HepG2 (cell line): ENCODE results near the gene ELF2. TPM values are rescaled to one million over a fixed set of nuclear protein-coding genes. Genes with fewer than 3 reads are reported as not detected.

Experiments used
- ATAC-seq: fragments of 200-7000 bp; cut with Tn5 transposase; 3 replicates; pipeline ENCODE4 v1.9.1; 2020; ENCODE audit warnings: mild to moderate bottlenecking, moderate library complexity
- BruUV-seq: library from RNA; stranded (reverse); fragments of 400-500 nt; replicated peaks from 2 replicates; lab custom pipeline; 2021; lab: Mats Ljungman, UMichigan
- CTCF ChIA-PET: fragments of 300-600 bp; formaldehyde crosslinking; extraction: SDS; loops from one replicate; lab custom pipeline; 2021; ENCODE audit warnings: low total read pairs, inconsistent platforms, low intra/inter-chr PET ratio; lab: Yijun Ruan, JAX
- POLR2A ChIA-PET: fragments of 350-600 bp; sonication (Branson Sonifier 250); formaldehyde crosslinking; loops from one replicate; lab custom pipeline; 2020; ENCODE audit warnings: antibody characterized with exemption, inconsistent platforms; lab: Yijun Ruan, JAX
- DNase-seq: peaks from one replicate; pipeline ENCODE4 v3.0.0-alpha.2; 2015; ENCODE audit warnings: low spot score
- FAIRE-seq: peaks from 3 replicates; lab custom pipeline; 2011; peaks lifted over from hg19 to GRCh38; lab: Jason Lieb, UNC
- H2AFZ ChIP-seq: one replicate; pipeline ENCODE4 v1.6.1; 2011; ENCODE audit warnings: low read length, inconsistent platforms
- H3K27ac ChIP-seq: fragments of 300-600 bp; 3 replicates; pipeline ENCODE4 v1.8.0; 2011; ENCODE audit warnings: mixed run types, mild to moderate bottlenecking, mixed read lengths, low read length, inconsistent platforms; ENCODE audit not compliant: insufficient read depth; ENCODE audit errors: extremely low read length
- H3K27me3 ChIP-seq, 2 experiments: fragments of 200-600 bp in 1 of 2; 2 replicates in 1 of 2; 3 replicates in 1 of 2; pipeline versions ENCODE4 v1.6.0 to v1.8.0; 2011; ENCODE audit warnings: low read length in 2 of 2, mild to moderate bottlenecking in 2 of 2, moderate library complexity in 2 of 2, inconsistent platforms in 1 of 2; ENCODE audit not compliant: insufficient read depth in 2 of 2, control insufficient read depth in 1 of 2
- H3K36me3 ChIP-seq, 2 experiments: fragments of 200-600 bp in 1 of 2; replicated peaks in 1 of 2; 2 replicates in 1 of 2; 3 replicates in 1 of 2; pipeline versions ENCODE4 v1.5.1 to v1.8.0; 2011; ENCODE audit warnings: low read length in 2 of 2, inconsistent platforms in 1 of 2; ENCODE audit not compliant: insufficient read depth in 2 of 2, control insufficient read depth in 1 of 2
- H3K4me1 ChIP-seq: 2 replicates; pipeline ENCODE4 v1.5.1; 2012; ENCODE audit warnings: low read length, inconsistent platforms; ENCODE audit not compliant: insufficient read depth
- H3K4me2 ChIP-seq: 2 replicates; pipeline ENCODE4 v1.6.0; 2011; ENCODE audit warnings: low read depth, low read length, inconsistent platforms
- H3K4me3 ChIP-seq, 3 experiments: fragments of 200-600 bp in 1 of 3; sonication (generic), shearing (Covaris generic) in 1 of 3; replicated peaks in 1 of 3; 2 replicates each; pipeline ENCODE4 v1.5.1; 2011 to 2016; ENCODE audit warnings: low read length in 3 of 3, inconsistent platforms in 2 of 3, low read depth in 2 of 3, mild to moderate bottlenecking in 2 of 3, control low read depth in 1 of 3, mixed read lengths in 1 of 3; ENCODE audit not compliant: insufficient read depth in 1 of 3
- H3K79me2 ChIP-seq: one replicate; pipeline ENCODE4 v1.6.1; 2011; ENCODE audit warnings: low read length, inconsistent platforms; ENCODE audit not compliant: insufficient read depth
- H3K9ac ChIP-seq: 2 replicates; pipeline ENCODE4 v1.6.0; 2011; ENCODE audit warnings: mild to moderate bottlenecking, low read depth, low read length, inconsistent platforms; ENCODE audit not compliant: insufficient read depth
- H3K9me3 ChIP-seq: 2 replicates; pipeline ENCODE4 v1.5.1; 2012; ENCODE audit warnings: mild to moderate bottlenecking, low read length
- H4K20me1 ChIP-seq: 2 replicates; pipeline ENCODE4 v1.6.0; 2011; ENCODE audit warnings: inconsistent platforms, mild to moderate bottlenecking, low read length, moderate library complexity; ENCODE audit not compliant: insufficient read depth
- BORCS8-MEF2B ChIP-seq: sonication (generic); formaldehyde crosslinking; IDR thresholded peaks from 2 replicates; pipeline ENCODE4 v1.8.0; 2022; ENCODE audit warnings: mild to moderate bottlenecking, missing genetic modification reagents
- CBX1 ChIP-seq: IDR thresholded peaks from one replicate; pipeline ENCODE4 v1.6.1; 2016; ENCODE audit warnings: antibody characterized with exemption, low read depth
- CENPT ChIP-seq: sonication (generic); formaldehyde crosslinking; IDR thresholded peaks from 2 replicates; pipeline ENCODE4 v1.8.0; 2022; ENCODE audit warnings: low read depth, mild to moderate bottlenecking, moderate library complexity, missing genetic modification reagents
- DNMT3B ChIP-seq: conservative IDR thresholded peaks from 2 replicates; pipeline ENCODE4 v1.6.1; 2016; ENCODE audit warnings: missing biosample characterization, control low read depth
- ETV6 ChIP-seq: sonication (generic); formaldehyde crosslinking; conservative IDR thresholded peaks from 2 replicates; pipeline ENCODE4 v1.4.0; 2020; ENCODE audit warnings: missing genetic modification reagents
- GPN1 ChIP-seq: sonication (generic); formaldehyde crosslinking; IDR thresholded peaks from 2 replicates; pipeline ENCODE4 v1.5.1; 2020; ENCODE audit warnings: missing genetic modification reagents, borderline replicate concordance
- JARID2 ChIP-seq: sonication (generic); formaldehyde crosslinking; IDR thresholded peaks from 2 replicates; pipeline ENCODE4 v1.8.1; 2023; ENCODE audit warnings: missing genetic modification reagents, inconsistent platforms; ENCODE audit not compliant: insufficient replicate concordance
- KDM3A ChIP-seq: IDR thresholded peaks from 2 replicates; pipeline ENCODE4 v1.6.1; 2018; ENCODE audit warnings: low read depth, missing compliant biosample characterization
- NFIC ChIP-seq: IDR thresholded peaks from 2 replicates; pipeline ENCODE4 v1.6.1; 2012; ENCODE audit warnings: mild to moderate bottlenecking, low read length, inconsistent platforms
- NR1H2 ChIP-seq: sonication (generic); formaldehyde crosslinking; IDR thresholded peaks from 2 replicates; pipeline ENCODE4 v1.8.1; 2022; ENCODE audit warnings: low read depth, missing genetic modification reagents, borderline replicate concordance
- POLR2G ChIP-seq: fragments of 200-400 bp; formaldehyde crosslinking; IDR thresholded peaks from 2 replicates; pipeline ENCODE4 v1.6.1; 2018; ENCODE audit warnings: mild to moderate bottlenecking, low read depth, low read length, moderate library complexity
- ZNF367 ChIP-seq: sonication (generic); formaldehyde crosslinking; IDR thresholded peaks from 2 replicates; pipeline ENCODE4 v1.4.0; 2020; ENCODE audit warnings: missing genetic modification reagents, borderline replicate concordance
- ZNF616 ChIP-seq: sonication (generic); formaldehyde crosslinking; IDR thresholded peaks from 2 replicates; pipeline ENCODE4 v1.5.0; 2020; ENCODE audit warnings: low read depth, mild to moderate bottlenecking, missing genetic modification reagents
- WGBS: methylation state at CpG from one replicate; pipeline ENCODE4 v1.1.6; 2017; ENCODE audit warnings: low lambda C conversion rate; 5-methylcytosine and 5-hydroxymethylcytosine counted together
- in situ Hi-C: cut with HindIII; loops from 2 replicates; pipeline ENCODE4 v1.10.0; 2017; ENCODE audit warnings: low pct_unique_long_range_greater_than_20kb; ENCODE audit not compliant: extremely low pct_ligation_motif_present
- intact Hi-C: fragments of 100-400 bp; cut with micrococcal nuclease; formaldehyde crosslinking; loops from one replicate; pipeline ENCODE4 v1.10.0; 2022; ENCODE audit not compliant: unreplicated experiment
- polyA plus RNA-seq, 8 experiments: library from polyadenylated mRNA; depleted of rRNA in 3 of 8; stranded (reverse) in 7 of 8; unstranded in 1 of 8; fragments of >200 nt; fragmentation: Illumina TruSeq in 4 of 8; extraction: Trizol in 4 of 8; gene quantifications; 2 replicates each; pipeline versions ENCODE4 v1.2.1 to v1.2.3, GENCODE V29; 2011 to 2016; ENCODE audit warnings: low read depth in 4 of 8, missing spikeins in 1 of 8, mixed read lengths in 1 of 8; ENCODE audit not compliant: insufficient read depth in 1 of 8
- total RNA-seq, 5 experiments: library from RNA; depleted of rRNA; stranded (reverse); fragments of >200 nt; fragmentation: Illumina TruSeq; extraction: Trizol; gene quantifications; 2 replicates each; pipeline ENCODE4 v1.2.3, GENCODE V29; 2016; ENCODE audit warnings: low read depth in 1 of 5
- TF ChIP-seq, protein P1 (sequence below): sonication (generic); formaldehyde crosslinking; IDR thresholded peaks from 2 replicates; pipeline ENCODE4 v1.5.1; 2020; ENCODE audit warnings: mild to moderate bottlenecking, missing genetic modification reagents, moderate library complexity
- TF ChIP-seq, protein P2 (sequence below): sonication (generic); formaldehyde crosslinking; IDR thresholded peaks from 2 replicates; pipeline ENCODE4 v1.4.0; 2020; ENCODE audit warnings: missing genetic modification reagents, borderline replicate concordance
- TF ChIP-seq, protein P3 (sequence below): sonication (generic); formaldehyde crosslinking; IDR thresholded peaks from 2 replicates; pipeline ENCODE4 v1.8.1; 2023; ENCODE audit warnings: missing genetic modification reagents, inconsistent platforms, borderline replicate concordance
- TF ChIP-seq, protein P4 (sequence below): sonication (generic); formaldehyde crosslinking; IDR thresholded peaks from 2 replicates; pipeline ENCODE4 v1.4.0; 2020; ENCODE audit warnings: missing genetic modification reagents, mild to moderate bottlenecking, borderline replicate concordance

ELF2 gene
- total and polyA plus RNA-seq, 2 of the 13 experiments (the other 11 are each of a cell fraction or from before 2014, with no cell fraction given), result 28.6 to 35.4 TPM

DNA sequence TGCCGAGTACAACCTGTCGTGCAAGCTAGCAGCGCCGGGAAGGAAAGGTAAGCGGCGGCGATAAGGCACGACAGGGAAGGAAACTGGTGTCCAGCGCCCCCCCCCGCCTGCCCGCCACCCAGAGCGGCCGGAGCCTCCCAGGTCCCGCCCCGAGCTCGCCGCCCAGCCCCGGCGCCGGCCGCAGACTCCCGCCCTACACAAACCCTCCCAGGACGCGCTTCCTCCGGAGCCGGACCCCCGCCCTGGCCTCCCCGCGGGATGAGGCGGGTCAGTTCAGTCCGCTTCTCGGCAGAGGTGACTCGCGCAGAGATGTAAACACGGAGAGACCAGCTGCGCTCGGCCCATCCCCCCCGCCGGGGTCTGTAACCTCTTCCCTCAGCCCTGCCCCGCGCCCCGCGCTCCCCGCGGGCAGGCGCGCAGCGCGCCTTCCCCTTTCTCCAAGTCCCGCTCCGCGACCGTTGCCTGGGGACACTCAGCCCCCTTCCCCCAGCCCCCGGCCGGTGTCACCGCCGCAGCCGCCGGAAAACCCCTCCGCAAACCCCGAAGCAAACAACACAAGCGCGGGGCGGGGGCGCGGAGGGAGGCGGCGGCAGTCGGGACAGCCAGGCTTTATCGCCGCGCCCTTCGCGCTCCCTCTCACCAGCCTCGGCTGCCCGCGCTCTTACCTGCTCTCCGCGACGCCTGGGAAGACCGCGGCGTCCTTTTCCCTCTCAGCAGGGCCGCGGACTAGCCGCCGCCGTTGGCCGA is 543 bp downstream of the ELF2 start:
- Histone ChIP-seq H3K9me3 (no peaks in the 10 kb centered on the region), H2AFZ (no peak overlapping the region), H3K4me3 (peak overlapping the region; percentile 61 to 97 (median 97)), H3K27ac (peak overlapping the region; percentile 97), H3K79me2 (peaks cover 39% of the 10 kb centered on the region), H3K36me3 (no peaks in the 10 kb centered on the region), H3K4me1 (peaks cover 46% of the 10 kb centered on the region), H3K4me2 (peak overlapping the region; percentile 87), H3K9ac (peak overlapping the region; percentile 97), H3K27me3 (no peaks in the 10 kb centered on the region), H4K20me1 (peaks cover 32% of the 10 kb centered on the region; the same call in 1 of the 2 replicates)
- POLR2A ChIA-PET, result interaction anchor here (0.8 to 3.8 kb wide), 9 partner anchors 9 to 161 kb away, joined by 3 to 37 read pairs (median 11); partner anchors contain the start of genes NAA15, NDUFC1 and NOCT
- DNase-seq, result peak; percentile 83
- CTCF ChIA-PET, result no interaction called here
- FAIRE-seq, result no peak
- intact Hi-C loops, result loop anchor here (2.0 to 5.0 kb wide), 4 partner anchors 51 to 146 kb away; partner anchors contain the start of gene NAA15
- ATAC-seq, result peak; percentile 72
- WGBS, result 0% methylated on average over 6 of the region's 89 CpGs
- BruUV-seq, result no TSS peak
- in situ Hi-C loops, result no loop called here
- TF ChIP-seq, protein P1, sequence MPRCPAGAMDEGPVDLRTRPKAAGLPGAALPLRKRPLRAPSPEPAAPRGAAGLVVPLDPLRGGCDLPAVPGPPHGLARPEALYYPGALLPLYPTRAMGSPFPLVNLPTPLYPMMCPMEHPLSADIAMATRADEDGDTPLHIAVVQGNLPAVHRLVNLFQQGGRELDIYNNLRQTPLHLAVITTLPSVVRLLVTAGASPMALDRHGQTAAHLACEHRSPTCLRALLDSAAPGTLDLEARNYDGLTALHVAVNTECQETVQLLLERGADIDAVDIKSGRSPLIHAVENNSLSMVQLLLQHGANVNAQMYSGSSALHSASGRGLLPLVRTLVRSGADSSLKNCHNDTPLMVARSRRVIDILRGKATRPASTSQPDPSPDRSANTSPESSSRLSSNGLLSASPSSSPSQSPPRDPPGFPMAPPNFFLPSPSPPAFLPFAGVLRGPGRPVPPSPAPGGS (CRISPR knock-in tag), result no peak
- TF ChIP-seq, protein P2, sequence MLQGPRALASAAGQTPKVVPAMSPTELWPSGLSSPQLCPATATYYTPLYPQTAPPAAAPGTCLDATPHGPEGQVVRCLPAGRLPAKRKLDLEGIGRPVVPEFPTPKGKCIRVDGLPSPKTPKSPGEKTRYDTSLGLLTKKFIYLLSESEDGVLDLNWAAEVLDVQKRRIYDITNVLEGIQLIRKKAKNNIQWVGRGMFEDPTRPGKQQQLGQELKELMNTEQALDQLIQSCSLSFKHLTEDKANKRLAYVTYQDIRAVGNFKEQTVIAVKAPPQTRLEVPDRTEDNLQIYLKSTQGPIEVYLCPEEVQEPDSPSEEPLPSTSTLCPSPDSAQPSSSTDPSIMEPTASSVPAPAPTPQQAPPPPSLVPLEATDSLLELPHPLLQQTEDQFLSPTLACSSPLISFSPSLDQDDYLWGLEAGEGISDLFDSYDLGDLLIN (CRISPR knock-in tag), result no peak
- TF ChIP-seq POLR2G (0 out of 2 replicates have a peak, but pooled peaks have one; percentile 45), ZNF616 (CRISPR knock-in tag) (no peak), CBX1 (no peak), GPN1 (CRISPR knock-in tag) (no peak), ETV6 (CRISPR knock-in tag) (no peak; the same call in none of the 2 replicates), CENPT (CRISPR knock-in tag) (no peak), KDM3A (CRISPR knock-in tag) (no peak), NFIC (no peak), ZNF367 (CRISPR knock-in tag) (no peak), DNMT3B (CRISPR knock-in tag) (no peak), NR1H2 (CRISPR knock-in tag) (no peak), JARID2 (CRISPR knock-in tag) (no peak), BORCS8-MEF2B (CRISPR knock-in tag) (no peak)
- TF ChIP-seq, protein P3, sequence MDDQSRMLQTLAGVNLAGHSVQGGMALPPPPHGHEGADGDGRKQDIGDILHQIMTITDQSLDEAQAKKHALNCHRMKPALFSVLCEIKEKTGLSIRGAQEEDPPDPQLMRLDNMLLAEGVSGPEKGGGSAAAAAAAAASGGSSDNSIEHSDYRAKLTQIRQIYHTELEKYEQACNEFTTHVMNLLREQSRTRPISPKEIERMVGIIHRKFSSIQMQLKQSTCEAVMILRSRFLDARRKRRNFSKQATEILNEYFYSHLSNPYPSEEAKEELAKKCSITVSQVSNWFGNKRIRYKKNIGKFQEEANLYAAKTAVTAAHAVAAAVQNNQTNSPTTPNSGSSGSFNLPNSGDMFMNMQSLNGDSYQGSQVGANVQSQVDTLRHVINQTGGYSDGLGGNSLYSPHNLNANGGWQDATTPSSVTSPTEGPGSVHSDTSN (CRISPR knock-in tag), result no peak
- TF ChIP-seq, protein P4, sequence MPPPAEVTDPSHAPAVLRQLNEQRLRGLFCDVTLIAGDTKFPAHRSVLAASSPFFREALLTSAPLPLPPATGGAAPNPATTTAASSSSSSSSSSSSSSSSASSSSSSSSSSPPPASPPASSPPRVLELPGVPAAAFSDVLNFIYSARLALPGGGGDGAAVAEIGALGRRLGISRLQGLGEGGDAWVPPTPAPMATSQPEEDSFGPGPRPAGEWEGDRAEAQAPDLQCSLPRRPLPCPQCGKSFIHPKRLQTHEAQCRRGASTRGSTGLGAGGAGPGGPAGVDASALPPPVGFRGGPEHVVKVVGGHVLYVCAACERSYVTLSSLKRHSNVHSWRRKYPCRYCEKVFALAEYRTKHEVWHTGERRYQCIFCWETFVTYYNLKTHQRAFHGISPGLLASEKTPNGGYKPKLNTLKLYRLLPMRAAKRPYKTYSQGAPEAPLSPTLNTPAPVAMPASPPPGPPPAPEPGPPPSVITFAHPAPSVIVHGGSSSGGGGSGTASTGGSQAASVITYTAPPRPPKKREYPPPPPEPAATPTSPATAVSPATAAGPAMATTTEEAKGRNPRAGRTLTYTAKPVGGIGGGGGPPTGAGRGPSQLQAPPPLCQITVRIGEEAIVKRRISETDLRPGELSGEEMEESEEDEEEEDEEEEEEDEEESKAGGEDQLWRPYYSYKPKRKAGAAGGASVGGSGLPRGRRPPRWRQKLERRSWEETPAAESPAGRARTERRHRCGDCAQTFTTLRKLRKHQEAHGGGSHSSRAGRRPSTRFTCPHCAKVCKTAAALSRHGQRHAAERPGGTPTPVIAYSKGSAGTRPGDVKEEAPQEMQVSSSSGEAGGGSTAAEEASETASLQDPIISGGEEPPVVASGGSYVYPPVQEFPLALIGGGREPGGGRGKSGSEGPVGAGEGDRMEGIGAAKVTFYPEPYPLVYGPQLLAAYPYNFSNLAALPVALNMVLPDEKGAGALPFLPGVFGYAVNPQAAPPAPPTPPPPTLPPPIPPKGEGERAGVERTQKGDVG (CRISPR knock-in tag), result 0 out of 2 replicates have a peak, but pooled peaks have one; percentile 27
